Measurements from ENCODE around the gene VTN.

DNA sequence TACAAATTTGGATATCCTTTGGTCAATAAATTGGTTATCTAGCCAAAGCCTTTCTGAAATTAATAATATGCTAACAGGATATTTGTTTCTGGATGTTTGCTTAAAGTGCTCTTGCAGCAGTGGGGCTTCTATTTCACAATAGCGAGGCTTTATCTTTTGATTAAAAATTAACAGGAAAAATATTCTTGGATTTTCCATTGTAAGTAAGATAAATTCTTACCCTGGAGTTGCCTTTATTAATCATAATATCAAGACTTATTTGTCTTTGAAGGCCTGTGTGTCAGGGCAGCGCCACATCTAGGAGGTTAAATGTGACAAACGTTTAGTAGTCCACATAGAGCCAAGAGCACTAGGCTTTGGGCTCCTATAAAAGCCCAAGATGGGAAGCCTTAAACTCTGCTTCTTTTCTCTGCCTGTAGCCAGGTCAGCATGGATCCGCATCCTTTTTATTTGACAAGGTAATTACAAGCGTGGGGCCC, 45.8 kb downstream of the VTN start:
- TF ChIP-seq, protein P1, sequence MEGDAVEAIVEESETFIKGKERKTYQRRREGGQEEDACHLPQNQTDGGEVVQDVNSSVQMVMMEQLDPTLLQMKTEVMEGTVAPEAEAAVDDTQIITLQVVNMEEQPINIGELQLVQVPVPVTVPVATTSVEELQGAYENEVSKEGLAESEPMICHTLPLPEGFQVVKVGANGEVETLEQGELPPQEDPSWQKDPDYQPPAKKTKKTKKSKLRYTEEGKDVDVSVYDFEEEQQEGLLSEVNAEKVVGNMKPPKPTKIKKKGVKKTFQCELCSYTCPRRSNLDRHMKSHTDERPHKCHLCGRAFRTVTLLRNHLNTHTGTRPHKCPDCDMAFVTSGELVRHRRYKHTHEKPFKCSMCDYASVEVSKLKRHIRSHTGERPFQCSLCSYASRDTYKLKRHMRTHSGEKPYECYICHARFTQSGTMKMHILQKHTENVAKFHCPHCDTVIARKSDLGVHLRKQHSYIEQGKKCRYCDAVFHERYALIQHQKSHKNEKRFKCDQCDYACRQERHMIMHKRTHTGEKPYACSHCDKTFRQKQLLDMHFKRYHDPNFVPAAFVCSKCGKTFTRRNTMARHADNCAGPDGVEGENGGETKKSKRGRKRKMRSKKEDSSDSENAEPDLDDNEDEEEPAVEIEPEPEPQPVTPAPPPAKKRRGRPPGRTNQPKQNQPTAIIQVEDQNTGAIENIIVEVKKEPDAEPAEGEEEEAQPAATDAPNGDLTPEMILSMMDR (IDR thresholded peaks at IDR 0.05; ENCODE audit: insufficient read depth, low read length, poor library complexity, severe bottlenecking): no peak
- TF ChIP-seq EZH2phosphoT487 (conservative IDR thresholded peaks at IDR 0.05; ENCODE audit: low read length): no peak
